ENCODE results near the gene CROCC2. TPM values are rescaled to one million over a fixed set of nuclear protein-coding genes. Genes with fewer than 3 reads are reported as not detected.

CROCC2 gene
- total RNA-seq, 1 experiment from 2014 or later = not detected

DNA sequence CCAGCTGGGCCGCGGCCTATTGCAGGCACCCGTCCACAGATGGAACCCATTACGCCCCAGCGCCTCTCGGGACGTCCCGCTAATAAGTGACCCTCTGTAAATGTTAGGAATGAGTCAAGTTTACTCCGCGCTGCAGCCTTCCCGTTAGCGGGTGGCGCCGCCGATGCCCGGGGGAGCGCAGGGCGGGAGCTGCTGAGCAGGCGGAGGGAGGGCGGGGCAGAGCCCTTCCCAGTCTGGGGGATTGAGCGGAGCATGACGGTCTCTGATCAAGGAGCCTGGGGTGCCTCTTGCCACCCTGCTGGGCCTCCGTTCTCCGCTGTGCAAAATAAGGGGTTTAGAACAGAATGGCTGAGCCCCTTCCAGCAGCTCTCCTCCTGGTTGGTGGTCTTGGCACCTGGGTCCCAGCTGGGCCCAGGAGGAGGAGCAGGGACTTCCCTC lies 10.5 kb downstream of the CROCC2 start:
- no peak for DNase-seq (ENCODE audit: low read depth, low spot score)
- no peak overlapping the region for H3K4me3 ChIP-seq (replicated peaks in 1 of 2; ENCODE audit: low read depth in 1 of 2, low read length in 2 of 2)

More for the DNA sequence above, 10.5 kb downstream of the CROCC2 start:
- TF ChIP-seq FOSL1 (IDR thresholded peaks at IDR 0.05; ENCODE audit: low read depth) (no peak), YY1 (IDR thresholded peaks at IDR 0.05; ENCODE audit: extremely low read depth, insufficient replicate concordance, low read depth, low read length) (no peak), ZNF274 (IDR thresholded peaks at IDR 0.05; ENCODE audit: low read depth, low read length) (no peak), EGR1 (IDR thresholded peaks at IDR 0.05; ENCODE audit: low read depth) (no peak), SP1 (IDR thresholded peaks at IDR 0.05; ENCODE audit: low read depth) (no peak), TCF7L2 (IDR thresholded peaks at IDR 0.05; ENCODE audit: borderline replicate concordance, extremely low read depth, insufficient read depth, insufficient read length) (no peak), CEBPB (IDR thresholded peaks at IDR 0.05; ENCODE audit: low read depth) (no peak), SIN3A (IDR thresholded peaks at IDR 0.05; ENCODE audit: low read depth) (no peak)
- TF ChIP-seq, protein P1, sequence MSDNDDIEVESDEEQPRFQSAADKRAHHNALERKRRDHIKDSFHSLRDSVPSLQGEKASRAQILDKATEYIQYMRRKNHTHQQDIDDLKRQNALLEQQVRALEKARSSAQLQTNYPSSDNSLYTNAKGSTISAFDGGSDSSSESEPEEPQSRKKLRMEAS (IDR thresholded peaks at IDR 0.05) = no peak
- TF ChIP-seq, protein P2, sequence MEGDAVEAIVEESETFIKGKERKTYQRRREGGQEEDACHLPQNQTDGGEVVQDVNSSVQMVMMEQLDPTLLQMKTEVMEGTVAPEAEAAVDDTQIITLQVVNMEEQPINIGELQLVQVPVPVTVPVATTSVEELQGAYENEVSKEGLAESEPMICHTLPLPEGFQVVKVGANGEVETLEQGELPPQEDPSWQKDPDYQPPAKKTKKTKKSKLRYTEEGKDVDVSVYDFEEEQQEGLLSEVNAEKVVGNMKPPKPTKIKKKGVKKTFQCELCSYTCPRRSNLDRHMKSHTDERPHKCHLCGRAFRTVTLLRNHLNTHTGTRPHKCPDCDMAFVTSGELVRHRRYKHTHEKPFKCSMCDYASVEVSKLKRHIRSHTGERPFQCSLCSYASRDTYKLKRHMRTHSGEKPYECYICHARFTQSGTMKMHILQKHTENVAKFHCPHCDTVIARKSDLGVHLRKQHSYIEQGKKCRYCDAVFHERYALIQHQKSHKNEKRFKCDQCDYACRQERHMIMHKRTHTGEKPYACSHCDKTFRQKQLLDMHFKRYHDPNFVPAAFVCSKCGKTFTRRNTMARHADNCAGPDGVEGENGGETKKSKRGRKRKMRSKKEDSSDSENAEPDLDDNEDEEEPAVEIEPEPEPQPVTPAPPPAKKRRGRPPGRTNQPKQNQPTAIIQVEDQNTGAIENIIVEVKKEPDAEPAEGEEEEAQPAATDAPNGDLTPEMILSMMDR (IDR thresholded peaks at IDR 0.05 in 2 of 3, conservative IDR thresholded peaks at IDR 0.05 in 1 of 3; ENCODE audit: borderline replicate concordance in 1 of 3, insufficient read depth in 1 of 3, low read depth in 2 of 3, low read length in 2 of 3) = no peak
- Histone ChIP-seq H3K4me2 (ENCODE audit: low read length) (peak overlapping the region; percentile 17; the same call in 1 of the 2 replicates), H3K9me3 (ENCODE audit: control insufficient read depth in 1 of 2, insufficient read depth in 1 of 2, low read depth in 1 of 2, low read length in 2 of 2) (no peaks in the 10 kb centered on the region), H3K79me2 (ENCODE audit: insufficient read depth, low read length) (no peaks in the 10 kb centered on the region), H2AFZ (ENCODE audit: low read depth, low read length, poor library complexity, severe bottlenecking) (no peak overlapping the region), H3K9ac (ENCODE audit: low read length) (no peak overlapping the region), H3K27me3 (ENCODE audit: insufficient read depth, low read length) (no peaks in the 10 kb centered on the region), H3K9me2 (ENCODE audit: insufficient read depth) (no peaks in the 10 kb centered on the region), H4K20me1 (ENCODE audit: insufficient read depth) (no peaks in the 10 kb centered on the region), H3K36me3 (ENCODE audit: control insufficient read depth in 1 of 2, insufficient read depth in 2 of 2, low read length in 2 of 2) (no peaks in the 10 kb centered on the region), H3K27ac (ENCODE audit: low read depth, low read length) (no peak overlapping the region), H3K4me1 (ENCODE audit: control insufficient read depth in 1 of 2, insufficient read depth in 2 of 2, low read length in 2 of 2) (peaks cover 5 to 22% of the 10 kb centered on the region in 2 experiments; a peak in 3 of 4 replicates)
- CTCF ChIA-PET = no interaction called here
- no TSS peak for BruUV-seq (replicated peaks)
- POLR2A ChIA-PET = no interaction called here
- intact Hi-C loops (cut with micrococcal nuclease) = no loop called here
- peak; percentile 46 for ATAC-seq
- RAD21 ChIA-PET (ENCODE audit: low non-redundant PET in 1 of 2, low total read pairs in 2 of 2, uncharacterized antibody in 2 of 2, unreplicated experiment in 2 of 2) = no interaction called here
